Bone marrow (tissue), 2 donors: ENCODE data around the gene SHLD3.
"Not testable (repeated sequence)": the region's sequence is repeated elsewhere in the genome, so short reads cannot be mapped to it uniquely, and the experiment has no call there.

Experiments
- DNase-seq, 2 donors: peaks; one replicate each; lab custom pipeline; 2025; lab: John Stamatoyannopoulos, UW

The SHLD3 gene

DNA sequence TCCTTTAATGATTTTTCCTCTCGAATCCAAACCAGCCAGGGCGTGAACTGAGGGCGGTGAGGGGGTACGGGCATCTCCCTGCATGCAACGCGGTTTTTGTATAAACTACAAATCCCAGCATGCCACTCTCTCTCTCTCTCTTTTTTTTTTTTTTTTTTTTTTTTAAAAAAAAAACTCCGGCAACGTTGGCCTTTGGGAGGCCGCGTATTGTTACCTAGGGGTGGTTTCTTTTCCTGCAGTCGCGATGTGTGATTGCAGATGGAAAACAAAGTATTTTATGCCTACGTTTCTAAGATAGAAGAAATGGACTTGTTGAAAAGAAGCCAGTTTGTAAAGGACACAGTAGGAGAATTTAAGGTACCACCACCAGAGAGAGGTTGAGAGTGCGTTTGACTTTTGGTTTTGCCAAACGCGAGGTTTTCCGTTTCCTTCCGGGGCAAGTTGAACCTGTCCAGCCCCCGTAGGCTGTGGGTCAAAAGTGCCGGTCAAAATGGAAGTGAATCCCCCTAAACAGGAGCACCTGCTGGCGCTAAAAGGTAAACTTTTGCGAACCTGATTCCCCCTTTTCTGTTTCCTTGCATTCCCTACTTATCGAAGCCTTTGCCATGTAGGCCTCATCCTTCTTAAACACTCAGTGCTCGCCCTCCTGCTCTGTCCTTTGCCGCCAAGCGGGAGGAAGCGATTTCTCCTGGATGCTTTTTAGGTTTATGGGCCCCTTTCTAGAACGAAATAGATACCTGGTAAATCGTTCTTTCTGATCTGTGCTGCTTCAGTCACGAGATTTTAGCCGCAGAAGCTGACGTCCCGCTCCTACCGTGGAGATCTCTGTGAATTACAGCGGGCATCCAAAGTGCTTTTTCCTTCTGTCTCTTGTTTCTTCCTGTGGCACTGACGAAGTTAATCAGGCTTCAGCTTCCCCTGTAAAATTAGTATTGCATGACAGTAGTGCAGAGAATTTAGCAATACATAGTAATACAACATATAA, at the start of gene SHLD3, which contains the start of gene TRAPPC13:
SHLD3 (plus strand) TSS at position 457 of the 985 bp plus-strand sequence. CDS start 4,561 bp downstream, outside the sequence.
TRAPPC13 (plus strand) TSS at position 457 of the 985 bp plus-strand sequence; CDS start at position 491, 34 bp downstream.
- DNase-seq: peak; percentile 47 to 93

- DNase-seq: no peak
These were observed 47.7 kb upstream of the SHLD3 start for GRCh38 chr5:65577141-65577540.

DNA sequence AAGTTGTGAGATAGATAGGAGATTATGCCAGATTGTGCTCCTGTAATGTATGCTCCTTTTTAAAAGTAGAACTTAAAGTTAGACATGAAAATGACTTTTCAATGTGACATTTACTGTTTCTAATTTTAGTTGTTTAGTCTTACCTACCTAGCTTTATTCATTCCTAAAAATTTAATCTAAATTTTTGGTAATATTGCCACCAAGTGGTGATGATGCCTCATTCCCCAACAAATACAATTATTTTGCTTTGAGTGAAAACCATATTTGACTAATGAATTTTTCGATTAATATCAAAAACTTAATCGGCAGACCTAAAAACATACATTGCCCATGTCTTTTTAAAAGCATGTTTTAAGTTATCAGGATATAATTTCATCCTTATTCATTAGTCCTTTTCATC, 36.1 kb upstream of the SHLD3 start:
- DNase-seq: no peak

- not testable (repeated sequence) for DNase-seq
These were observed 23.1 kb upstream of the SHLD3 start for GRCh38 chr5:65601761-65602160.

GRCh38 chr5:65611524-65611923, 13.3 kb upstream of the SHLD3 start:
- DNase-seq: no peak

GRCh38 chr5:65612298-65612907, 12.4 kb upstream of the SHLD3 start:
- DNase-seq: no peak

DNA sequence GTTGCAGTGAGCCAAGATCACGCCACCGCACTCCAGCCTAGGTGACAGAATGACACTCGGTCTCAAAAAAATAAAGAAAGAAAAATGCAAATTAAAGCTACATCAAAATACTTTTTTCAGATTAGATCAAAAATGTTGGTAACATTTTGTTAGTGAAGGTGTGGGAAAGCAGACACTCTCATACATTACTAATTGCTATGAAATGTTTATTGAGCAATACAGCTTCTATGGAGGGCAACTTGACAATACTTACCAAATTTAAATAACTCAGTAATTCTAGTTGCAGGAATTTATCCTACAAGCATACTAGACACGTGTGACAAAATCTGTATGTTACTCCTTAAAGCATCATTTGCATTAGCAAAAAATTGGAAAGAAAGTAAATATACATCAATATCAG, 4.8 kb upstream of the SHLD3 start:
- no peak for DNase-seq

DNA sequence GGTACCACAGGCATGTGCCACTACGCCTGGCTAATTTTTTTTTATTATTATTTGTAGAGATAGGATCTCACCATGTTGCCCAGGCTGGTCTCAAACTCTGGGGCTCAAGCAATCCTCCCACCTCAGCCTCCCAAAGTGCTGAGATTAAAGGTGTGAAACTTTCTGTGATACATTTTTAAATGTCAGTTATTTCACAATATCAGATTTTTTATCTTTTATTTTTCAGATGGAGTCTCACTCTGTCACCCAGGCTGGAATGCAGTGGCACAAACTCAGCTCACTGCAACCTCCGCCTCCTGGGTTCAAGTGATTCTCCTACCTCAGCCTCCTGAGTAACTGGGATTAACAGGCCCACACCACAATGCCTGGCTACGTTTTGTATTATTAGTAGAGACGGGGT, 2.9 kb upstream of the SHLD3 start:
- not testable (repeated sequence) for DNase-seq

GRCh38 chr5:65623482-65623881, 1.3 kb upstream of the SHLD3 start:
- no peak for DNase-seq

- DNase-seq: peak; percentile 92 to 93
These were observed 729 bp upstream of the SHLD3 start, which contains the start of gene TRIM23 for GRCh38 chr5:65624025-65624570. TSS of gene TRIM23 (minus strand) at chr5:65624333. CDS start at chr5:65624274, 59 bp downstream.

DNA sequence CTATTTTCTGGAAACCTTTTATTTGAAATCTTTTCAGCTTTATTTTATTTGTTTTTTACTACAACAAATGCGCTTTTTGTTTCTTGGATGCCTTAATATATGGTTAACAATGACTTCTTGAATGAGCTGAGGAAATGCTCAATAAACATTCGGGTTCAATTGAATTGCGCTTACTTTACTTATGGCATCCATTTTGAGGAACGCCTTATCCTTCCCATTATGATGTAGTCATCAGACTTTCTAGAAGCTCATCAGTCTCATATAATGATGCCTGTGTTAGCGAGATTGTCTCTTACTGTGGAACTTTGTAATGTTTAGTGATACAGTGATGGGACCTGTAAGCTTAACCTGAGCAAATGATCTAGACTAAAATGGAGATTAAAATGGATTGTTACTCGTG, 916 bp downstream of the SHLD3 start:
- no peak for DNase-seq

DNA sequence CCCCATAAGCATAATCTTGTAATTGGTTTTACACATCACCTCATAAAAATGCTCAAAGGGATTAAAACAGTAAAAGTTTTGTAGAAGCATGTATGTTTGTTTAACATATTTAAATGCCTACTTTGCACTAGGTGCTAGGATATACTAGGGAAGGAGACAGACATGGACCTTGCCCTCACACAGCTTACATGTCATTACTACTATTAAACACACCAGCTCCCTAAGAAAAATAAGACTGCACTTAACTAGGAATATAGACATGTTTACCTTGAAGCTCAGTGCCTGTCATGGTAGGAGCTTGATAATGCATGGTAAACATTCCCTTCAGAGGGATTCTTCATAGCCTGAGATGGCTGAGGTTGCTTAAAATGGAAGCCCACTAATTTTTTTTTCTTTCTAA, 6.2 kb downstream of the SHLD3 start:
- DNase-seq: no peak

DNA sequence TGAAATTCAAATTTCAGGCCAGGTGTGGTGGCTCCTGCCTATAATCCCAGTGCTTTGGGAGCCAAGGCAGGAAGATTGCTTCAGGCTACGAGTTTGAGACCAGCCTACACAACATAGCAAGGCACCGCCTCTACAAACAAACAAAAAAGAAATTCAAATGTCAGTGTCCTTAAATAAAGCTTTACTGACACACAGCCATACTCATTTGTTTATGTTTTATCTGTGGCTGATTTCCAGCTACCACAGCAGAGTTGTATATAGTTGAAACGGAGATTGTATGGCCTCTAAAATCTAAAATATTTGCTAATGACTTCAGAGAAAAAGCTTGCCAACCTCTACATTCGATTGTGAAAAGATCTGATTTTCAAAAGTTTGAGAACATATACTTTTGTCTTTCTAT, 15.4 kb downstream of the SHLD3 start:
- DNase-seq: no peak

DNA sequence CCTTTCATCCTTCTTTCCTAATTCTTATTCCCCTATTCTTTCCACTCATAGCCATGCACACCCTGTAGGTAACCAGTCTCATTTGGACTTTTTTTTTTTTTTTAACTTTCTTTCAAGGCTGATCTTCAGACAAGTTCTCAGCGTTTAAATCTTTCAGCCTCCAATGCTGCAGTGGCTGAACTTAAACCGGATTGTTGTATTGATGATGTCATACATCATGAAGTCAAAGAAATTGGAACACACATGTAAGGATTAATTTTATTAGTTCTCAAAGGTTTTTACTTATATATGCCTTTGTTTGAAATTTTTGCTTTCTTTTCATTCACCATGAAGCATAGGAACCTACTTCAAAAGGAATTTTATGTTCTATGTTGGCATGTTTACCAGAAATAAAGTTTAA, 22.1 kb downstream of the SHLD3 start:
- DNase-seq: no peak

DNA sequence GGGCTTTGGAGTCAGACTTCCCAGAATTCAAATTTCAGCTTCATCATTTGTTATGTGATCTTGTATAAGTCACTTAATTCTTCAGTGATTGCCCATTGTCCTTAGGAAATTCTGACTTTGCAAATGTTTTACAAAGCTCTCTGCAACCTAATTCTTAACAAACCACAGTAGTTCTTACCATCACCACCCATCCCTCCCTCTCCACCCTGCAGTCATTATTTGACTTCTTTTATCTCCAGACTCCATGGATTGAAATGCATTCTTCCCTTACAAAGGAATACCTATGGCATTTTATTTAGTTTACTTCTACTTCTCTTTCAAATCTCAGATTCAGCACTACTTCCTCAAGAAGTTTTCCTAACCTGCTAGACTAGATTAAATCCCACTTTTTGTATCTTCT, 23.1 kb downstream of the SHLD3 start:
- DNase-seq: no peak

DNA sequence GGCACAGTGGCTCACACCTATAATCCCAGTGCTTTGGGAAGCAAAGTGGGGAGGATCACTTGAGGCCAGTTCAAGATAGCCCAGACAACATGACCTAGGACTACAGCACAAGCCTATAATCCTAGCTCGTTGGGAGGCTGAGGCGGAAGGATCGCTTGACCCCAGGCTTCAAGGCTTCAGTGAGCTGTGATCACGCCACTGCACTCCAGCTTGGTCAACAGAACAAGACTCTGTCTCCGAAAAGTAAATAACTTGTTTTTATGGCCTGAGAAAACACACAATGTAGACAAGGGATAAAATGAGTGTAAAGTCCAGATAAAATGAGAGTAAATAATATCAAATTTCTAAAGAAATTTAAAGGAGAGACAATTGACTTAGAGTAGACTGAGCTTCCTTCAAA, 26.3 kb downstream of the SHLD3 start:
- DNase-seq: no peak

DNA sequence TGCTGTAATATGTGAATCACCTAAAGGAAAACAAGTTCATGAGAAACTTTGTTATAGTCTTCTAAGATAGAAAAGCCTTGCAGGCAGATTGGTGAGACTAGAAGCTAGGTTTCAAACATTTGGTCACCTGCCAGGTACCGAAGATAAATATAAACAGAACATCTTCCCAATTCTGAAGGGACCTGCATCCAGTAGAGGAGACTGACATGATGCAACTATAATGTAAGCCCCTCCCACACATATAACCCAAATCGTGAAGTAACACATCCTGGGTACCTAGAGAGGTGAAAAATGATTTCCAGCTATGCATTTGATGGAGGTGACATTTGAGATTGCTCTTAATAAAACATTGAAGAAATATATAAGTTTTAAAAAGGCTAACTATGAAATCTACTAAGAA, 29.9 kb downstream of the SHLD3 start:
- no peak for DNase-seq

DNA sequence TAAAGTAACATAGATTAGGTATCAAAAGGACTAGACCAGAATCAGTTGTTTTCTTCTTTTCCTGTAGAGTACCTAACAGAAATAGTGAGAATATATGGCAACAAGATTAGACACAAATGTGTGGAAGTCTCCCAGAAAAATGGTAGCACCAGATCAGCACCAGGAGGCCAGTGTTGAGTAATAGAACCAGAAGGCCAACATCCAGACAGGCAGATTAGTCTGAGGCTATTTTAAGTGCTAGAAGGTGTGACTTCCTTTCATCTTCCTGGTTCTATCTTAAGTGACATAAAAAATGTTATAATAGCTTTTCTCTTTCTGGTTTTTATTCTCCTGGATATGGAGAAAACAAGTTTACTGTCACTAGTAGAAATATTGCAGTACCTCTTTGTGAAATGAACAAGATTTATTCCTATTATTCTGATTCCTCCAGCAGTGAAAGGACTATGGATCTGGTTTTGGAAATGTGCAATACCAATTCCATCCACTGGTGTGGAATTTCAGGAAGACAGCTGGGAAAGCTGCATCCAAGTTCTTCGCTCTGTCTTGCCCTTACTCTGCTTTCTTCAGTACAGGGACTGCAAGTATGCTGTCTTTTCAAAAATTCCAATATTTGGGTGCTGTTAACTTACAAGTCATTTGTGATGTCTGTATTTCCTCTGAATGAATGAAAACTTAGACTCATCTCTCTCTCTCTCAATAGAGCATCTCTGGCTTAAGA, 39.1 kb downstream of the SHLD3 start:
- DNase-seq: no peak

DNA sequence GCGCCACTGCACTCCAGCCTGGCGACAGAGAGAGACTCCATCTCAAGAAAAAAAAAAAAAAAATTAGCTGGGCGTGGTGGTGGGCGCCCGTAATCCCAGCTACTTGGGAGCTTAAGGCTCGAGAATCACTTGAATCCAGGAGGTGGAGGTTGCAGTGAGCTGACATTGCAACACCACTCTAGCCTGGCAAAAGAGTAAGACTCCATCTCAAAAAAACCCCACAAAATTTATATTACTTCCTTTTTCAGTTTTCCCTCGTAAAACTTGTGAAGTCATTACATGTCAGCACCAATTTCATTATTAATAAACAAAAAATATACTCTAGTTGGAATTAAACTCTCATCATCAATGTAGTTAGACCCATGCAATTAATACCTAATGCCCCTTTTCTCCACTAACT, 43.9 kb downstream of the SHLD3 start:
- no peak for DNase-seq

DNA sequence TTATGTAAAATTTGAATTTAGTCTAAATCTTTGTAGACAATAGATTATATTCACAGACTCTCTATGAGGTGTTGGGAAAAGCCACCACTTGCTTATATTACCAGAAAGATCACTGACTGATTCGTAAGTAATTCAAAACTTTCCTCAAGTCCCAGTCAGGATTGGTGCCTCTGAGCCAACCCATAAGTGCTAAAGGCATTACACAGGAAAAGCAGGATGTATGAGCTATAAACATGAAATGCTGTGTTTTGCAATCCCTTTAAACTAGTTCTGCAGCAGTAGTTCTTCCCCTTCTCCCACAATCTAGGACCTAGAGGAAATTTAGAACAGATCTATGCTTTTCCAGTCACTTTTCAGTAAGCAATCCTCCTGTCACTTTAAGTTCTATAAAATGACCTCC, 48.0 kb downstream of the SHLD3 start:
- no peak for DNase-seq

DNA sequence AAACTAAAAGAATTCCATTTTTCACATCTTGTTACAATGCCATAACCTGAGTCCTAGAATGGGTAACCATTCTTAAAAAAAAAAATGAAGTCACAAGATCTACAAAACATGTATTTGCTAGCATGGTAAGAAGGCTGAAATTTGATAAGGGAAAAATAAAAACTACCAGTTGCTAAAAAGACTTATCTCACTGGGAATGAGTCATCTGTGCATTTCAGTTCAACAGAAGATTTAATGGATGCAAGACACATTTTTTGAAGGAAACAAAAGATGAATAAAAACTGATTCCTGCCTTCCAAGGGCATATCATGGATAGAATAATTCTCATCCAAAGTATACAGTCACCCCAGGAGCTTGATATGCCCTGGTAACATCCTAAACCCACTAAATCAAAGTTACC, 49.9 kb downstream of the SHLD3 start:
- DNase-seq: no peak

DNA sequence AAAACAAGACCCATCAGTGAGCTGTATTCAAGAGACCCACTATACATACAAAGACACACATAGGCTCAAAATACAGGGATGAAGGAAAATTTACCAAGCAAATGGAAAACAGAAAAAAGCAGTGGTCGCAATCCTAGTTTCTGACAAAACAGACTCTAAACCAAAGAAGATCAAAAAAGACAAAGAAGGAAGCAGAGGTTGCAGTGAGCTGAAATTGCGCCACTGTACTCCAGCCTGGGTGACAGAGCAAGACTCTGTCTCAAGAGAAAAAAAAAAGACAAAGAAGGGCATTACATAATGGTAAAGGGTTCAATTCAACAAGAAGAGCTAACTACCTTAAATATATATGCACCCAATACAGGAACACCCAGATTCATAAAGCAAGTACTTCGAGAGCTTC, 51.2 kb downstream of the SHLD3 start:
- not testable (repeated sequence) for DNase-seq
